GM12801 (cell line): ENCODE measurements around the gene TFF1.

Source experiments
- TF ChIP-seq, protein P1 (sequence below): IDR thresholded peaks from one replicate; pipeline ENCODE4 v1.5.1; 2011; ENCODE audit warnings: control low read depth; ENCODE audit not compliant: insufficient read length; ENCODE audit errors: extremely low read depth

TFF1 gene

GRCh38 chr21:42363312-42363711, 3.0 kb downstream of the TFF1 start:
- TF ChIP-seq, protein P1, sequence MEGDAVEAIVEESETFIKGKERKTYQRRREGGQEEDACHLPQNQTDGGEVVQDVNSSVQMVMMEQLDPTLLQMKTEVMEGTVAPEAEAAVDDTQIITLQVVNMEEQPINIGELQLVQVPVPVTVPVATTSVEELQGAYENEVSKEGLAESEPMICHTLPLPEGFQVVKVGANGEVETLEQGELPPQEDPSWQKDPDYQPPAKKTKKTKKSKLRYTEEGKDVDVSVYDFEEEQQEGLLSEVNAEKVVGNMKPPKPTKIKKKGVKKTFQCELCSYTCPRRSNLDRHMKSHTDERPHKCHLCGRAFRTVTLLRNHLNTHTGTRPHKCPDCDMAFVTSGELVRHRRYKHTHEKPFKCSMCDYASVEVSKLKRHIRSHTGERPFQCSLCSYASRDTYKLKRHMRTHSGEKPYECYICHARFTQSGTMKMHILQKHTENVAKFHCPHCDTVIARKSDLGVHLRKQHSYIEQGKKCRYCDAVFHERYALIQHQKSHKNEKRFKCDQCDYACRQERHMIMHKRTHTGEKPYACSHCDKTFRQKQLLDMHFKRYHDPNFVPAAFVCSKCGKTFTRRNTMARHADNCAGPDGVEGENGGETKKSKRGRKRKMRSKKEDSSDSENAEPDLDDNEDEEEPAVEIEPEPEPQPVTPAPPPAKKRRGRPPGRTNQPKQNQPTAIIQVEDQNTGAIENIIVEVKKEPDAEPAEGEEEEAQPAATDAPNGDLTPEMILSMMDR = no peak

GRCh38 chr21:42362700-42363099, 3.6 kb downstream of the TFF1 start:
- TF ChIP-seq, protein P1 = no peak

- TF ChIP-seq, protein P1 = no peak
Observed at GRCh38 chr21:42362198-42362597, 4.1 kb downstream of the TFF1 start.

DNA sequence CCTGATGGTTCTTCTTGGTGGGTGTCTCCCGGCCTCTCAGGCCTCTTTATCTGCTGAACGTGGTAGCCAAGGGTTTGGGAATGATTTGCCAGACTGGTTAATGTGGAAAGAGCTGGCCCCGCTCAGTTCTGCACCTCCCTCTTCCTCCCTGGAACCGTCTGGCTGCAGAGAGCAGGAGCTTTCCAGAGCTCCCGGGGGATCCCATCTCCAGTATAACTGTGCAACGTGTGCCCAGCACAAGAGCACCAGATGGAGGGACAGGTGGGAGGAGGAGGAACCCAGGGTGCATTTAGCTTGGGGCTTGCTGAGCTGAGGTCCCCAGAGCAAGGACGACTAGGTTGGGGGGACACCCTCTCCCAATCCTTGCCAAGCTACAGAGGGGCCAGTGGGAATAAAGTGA, 5.0 kb downstream of the TFF1 start:
- TF ChIP-seq, protein P1 = no peak

- TF ChIP-seq, protein P1 = no peak
Observed at GRCh38 chr21:42360317-42360716, 6.0 kb downstream of the TFF1 start.

GRCh38 chr21:42358937-42359336, 7.4 kb downstream of the TFF1 start:
- TF ChIP-seq, protein P1 = no peak

DNA sequence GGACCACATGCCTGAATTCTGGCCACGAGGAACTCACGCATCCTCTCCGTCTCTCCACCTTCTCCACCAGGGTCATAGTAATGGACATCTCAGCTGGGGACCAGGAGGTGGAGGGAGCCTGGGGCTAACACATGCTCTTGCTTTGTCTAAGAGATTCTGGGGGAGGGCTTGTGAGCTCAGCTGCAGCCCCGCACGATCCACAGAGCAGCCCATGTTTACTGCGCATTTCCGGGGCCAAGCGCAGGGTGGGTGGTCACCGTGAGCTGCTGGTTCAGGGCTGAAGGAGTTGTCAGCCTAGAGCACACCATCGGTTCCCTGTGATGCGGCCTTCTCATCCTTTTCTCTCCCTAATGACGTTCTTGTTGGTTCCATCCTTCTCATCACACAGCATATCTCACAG, 8.1 kb downstream of the TFF1 start:
- TF ChIP-seq, protein P1 = no peak

- TF ChIP-seq, protein P1 = no peak
Observed at GRCh38 chr21:42357307-42357706, 9.0 kb downstream of the TFF1 start.
